Neural cell (in vitro differentiated cells): ENCODE data around the gene UNC79.

ENCODE experiments used
- CTCF ChIP-seq: fragments of 450-650 bp; IDR thresholded peaks from 2 replicates; pipeline ENCODE4 v1.5.1; 2014; ENCODE audit warnings: antibody characterized with exemption, mild to moderate bottlenecking, moderate library complexity; ENCODE audit not compliant: poor library complexity, severe bottlenecking
- EP300 ChIP-seq: fragments of 450-650 bp; conservative IDR thresholded peaks from 2 replicates; pipeline ENCODE4 v1.6.1; 2014; ENCODE audit warnings: antibody characterized with exemption, mild to moderate bottlenecking, moderate library complexity; ENCODE audit not compliant: poor library complexity, severe bottlenecking
- EZH2 ChIP-seq: fragments of 200-600, 300-800 bp; shearing (Covaris generic), sonication (generic); IDR thresholded peaks from 2 replicates; pipeline ENCODE4 v1.6.1; 2014; ENCODE audit warnings: antibody characterized with exemption, low read length, borderline replicate concordance, mild to moderate bottlenecking; ENCODE audit not compliant: insufficient read depth, poor library complexity, severe bottlenecking
- POLR2AphosphoS5 ChIP-seq: IDR thresholded peaks from 2 replicates; pipeline ENCODE4 v1.6.1; 2012
- REST ChIP-seq: IDR thresholded peaks from 2 replicates; pipeline ENCODE4 v1.6.1; 2012; ENCODE audit warnings: borderline replicate concordance

- TF ChIP-seq CTCF (no peak), EP300 (no peak), POLR2AphosphoS5 (no peak), EZH2 (no peak), REST (no peak)
Measured at GRCh38 chr14:93528884-93529558, 98.3 kb downstream of the UNC79 start.
